Loucy (cell line): ENCODE data around the gene IL18RAP.

ENCODE experiments used
- H2AFZ ChIP-seq: fragments of 200-600 bp; sonication (generic); 2 replicates; pipeline ENCODE4 v1.6.0; 2016; ENCODE audit warnings: antibody characterized with exemption, mild to moderate bottlenecking, low read length, moderate library complexity
- H3F3A ChIP-seq: fragments of 200-600 bp; 2 replicates; pipeline ENCODE4 v1.6.0; 2016; ENCODE audit warnings: antibody characterized with exemption, low read depth, mild to moderate bottlenecking
- H3K27me3 ChIP-seq: fragments of 200-600 bp; sonication (generic); 2 replicates; pipeline ENCODE4 v1.6.1; 2014; ENCODE audit warnings: low read length, mild to moderate bottlenecking; ENCODE audit not compliant: insufficient read depth, poor library complexity, severe bottlenecking
- H3K36me3 ChIP-seq: fragments of 200-600 bp; sonication (generic); 2 replicates; pipeline ENCODE4 v1.6.1; 2016; ENCODE audit warnings: low read length; ENCODE audit not compliant: insufficient read depth
- H3K4me1 ChIP-seq: fragments of 200-600 bp; sonication (generic); 2 replicates; pipeline ENCODE4 v1.5.1; 2014; ENCODE audit warnings: low read length, mild to moderate bottlenecking; ENCODE audit not compliant: insufficient read depth, poor library complexity, severe bottlenecking
- H3K4me2 ChIP-seq: fragments of 200-600 bp; sonication (generic); 2 replicates; pipeline ENCODE4 v1.6.0; 2014; ENCODE audit warnings: antibody characterized with exemption, low read length, low read depth, mild to moderate bottlenecking; ENCODE audit not compliant: poor library complexity, severe bottlenecking
- H3K4me3 ChIP-seq: fragments of 200-600 bp; sonication (generic); 2 replicates; pipeline ENCODE4 v1.5.1; 2014; ENCODE audit warnings: low read length, mild to moderate bottlenecking, mixed read lengths; ENCODE audit not compliant: poor library complexity, severe bottlenecking
- H3K79me2 ChIP-seq: fragments of 200-600 bp; sonication (generic); 2 replicates; pipeline ENCODE4 v1.6.1; 2014; ENCODE audit warnings: low read length; ENCODE audit not compliant: insufficient read depth
- H3K9ac ChIP-seq: fragments of 200-600 bp; sonication (generic); 2 replicates; pipeline ENCODE4 v1.6.0; 2014; ENCODE audit warnings: mild to moderate bottlenecking, low read depth, low read length, moderate library complexity; ENCODE audit not compliant: poor library complexity, severe bottlenecking
- H3K9me2 ChIP-seq: fragments of 200-600 bp; sonication (generic); replicated peaks from 2 replicates; pipeline ENCODE4 v1.6.1; 2016; ENCODE audit warnings: low read depth, low read length, mixed read lengths
- H3K9me3 ChIP-seq: fragments of 200-600 bp; sonication (generic); 2 replicates; pipeline ENCODE4 v1.6.1; 2014; ENCODE audit warnings: mild to moderate bottlenecking, antibody characterized with exemption, low read length, low read depth; ENCODE audit not compliant: insufficient read depth
- H4K20me1 ChIP-seq: fragments of 200-600 bp; sonication (generic); 2 replicates; pipeline ENCODE4 v1.6.0; 2014; ENCODE audit warnings: antibody characterized with exemption, low read length, mild to moderate bottlenecking; ENCODE audit not compliant: insufficient read depth, poor library complexity, severe bottlenecking
- CTCF ChIP-seq: fragments of 200-600 bp; sonication (generic); conservative IDR thresholded peaks from 2 replicates; pipeline ENCODE4 v1.5.1; 2014; ENCODE audit warnings: mild to moderate bottlenecking, antibody characterized with exemption, low read length
- EZH2phosphoT487 ChIP-seq: fragments of 200-600 bp; IDR thresholded peaks from 2 replicates; pipeline ENCODE4 v1.6.1; 2018; ENCODE audit warnings: antibody characterized with exemption, mild to moderate bottlenecking, moderate library complexity, borderline replicate concordance

Gene IL18RAP

DNA sequence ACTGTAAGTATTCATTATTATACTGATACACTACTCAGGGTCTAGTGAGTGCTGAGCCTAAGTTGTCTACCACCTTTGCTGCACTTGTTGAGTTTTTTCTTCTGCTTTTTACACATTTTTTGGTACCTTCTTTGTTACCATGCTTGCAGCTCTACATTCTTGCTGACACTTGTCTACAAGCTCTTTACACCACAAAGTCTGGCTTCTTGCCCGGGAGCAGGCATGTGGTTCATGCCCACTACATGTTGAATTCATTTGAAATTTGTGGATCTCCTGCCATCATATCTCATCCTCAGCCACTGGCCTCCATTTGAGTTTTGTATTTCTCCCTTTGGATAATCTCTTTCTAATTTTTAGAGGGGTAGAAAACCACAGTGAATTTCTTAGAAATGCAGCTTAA is 37.4 kb upstream of the IL18RAP start:
- Histone ChIP-seq H3K4me1 (no peaks in the 10 kb centered on the region), H3K36me3 (peaks cover 30% of the 10 kb centered on the region), H3K4me3 (no peak overlapping the region)

DNA sequence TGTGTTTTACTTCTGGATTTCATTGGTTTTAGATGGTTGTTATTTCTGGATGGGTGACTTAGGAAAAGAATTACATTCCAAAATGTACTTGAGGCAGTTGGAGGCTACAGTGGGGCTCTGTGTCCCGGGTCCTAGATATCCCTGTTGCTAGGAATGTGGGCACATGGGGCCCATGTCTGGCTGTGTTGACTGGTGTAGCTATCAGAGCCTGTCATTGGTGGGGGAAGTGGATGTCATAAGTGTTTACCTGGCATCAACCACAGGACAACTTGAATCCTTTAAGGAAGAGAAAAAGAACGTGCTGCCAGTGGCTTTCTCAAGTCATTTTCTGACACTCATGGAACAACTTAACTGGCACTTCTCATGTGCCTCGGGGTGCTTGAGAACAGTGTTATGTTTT is 37.0 kb upstream of the IL18RAP start:
- Histone ChIP-seq H3F3A (no peaks in the 10 kb centered on the region), H3K79me2 (no peaks in the 10 kb centered on the region), H3K9ac (no peak overlapping the region), H3K4me1 (peaks cover 1% of the 10 kb centered on the region), H4K20me1 (no peaks in the 10 kb centered on the region), H3K4me2 (no peak overlapping the region), H2AFZ (no peak overlapping the region), H3K9me3 (peaks cover 27% of the 10 kb centered on the region), H3K27me3 (peaks cover 6% of the 10 kb centered on the region), H3K9me2 (no peaks in the 10 kb centered on the region), H3K36me3 (peaks cover 30% of the 10 kb centered on the region), H3K4me3 (no peak overlapping the region)
- TF ChIP-seq CTCF (no peak), EZH2phosphoT487 (no peak)

More for the DNA sequence above, 37.4 kb upstream of the IL18RAP start:
- peaks cover 6% of the 10 kb centered on the region for H3K27me3 ChIP-seq
- H3K9ac ChIP-seq, result no peak overlapping the region
- TF ChIP-seq EZH2phosphoT487, result no peak
- TF ChIP-seq CTCF, result no peak
- H4K20me1 ChIP-seq, result no peaks in the 10 kb centered on the region
- H3K9me2 ChIP-seq, result no peaks in the 10 kb centered on the region
- H3K4me2 ChIP-seq, result no peak overlapping the region
- H3F3A ChIP-seq, result no peaks in the 10 kb centered on the region
- peaks cover 27% of the 10 kb centered on the region for H3K9me3 ChIP-seq
- H2AFZ ChIP-seq, result no peak overlapping the region
- no peaks in the 10 kb centered on the region for H3K79me2 ChIP-seq

- Histone ChIP-seq H3K27me3 (peaks cover 6% of the 10 kb centered on the region), H3K36me3 (peaks cover 30% of the 10 kb centered on the region), H4K20me1 (no peaks in the 10 kb centered on the region), H3F3A (0 out of 2 replicates have a peak, but pooled peaks cover 2% of the 10 kb centered on the region), H2AFZ (no peak overlapping the region), H3K4me2 (no peak overlapping the region), H3K9me3 (peaks cover 27% of the 10 kb centered on the region), H3K9me2 (no peaks in the 10 kb centered on the region), H3K4me3 (no peak overlapping the region), H3K9ac (no peak overlapping the region), H3K4me1 (peaks cover 11% of the 10 kb centered on the region), H3K79me2 (no peaks in the 10 kb centered on the region)
- TF ChIP-seq EZH2phosphoT487, result no peak
- TF ChIP-seq CTCF, result no peak
Measured at GRCh38 chr2:102386867-102387541, 36.0 kb upstream of the IL18RAP start.
